ENCODE measurements around the gene RHOB.

RHOB gene

DNA sequence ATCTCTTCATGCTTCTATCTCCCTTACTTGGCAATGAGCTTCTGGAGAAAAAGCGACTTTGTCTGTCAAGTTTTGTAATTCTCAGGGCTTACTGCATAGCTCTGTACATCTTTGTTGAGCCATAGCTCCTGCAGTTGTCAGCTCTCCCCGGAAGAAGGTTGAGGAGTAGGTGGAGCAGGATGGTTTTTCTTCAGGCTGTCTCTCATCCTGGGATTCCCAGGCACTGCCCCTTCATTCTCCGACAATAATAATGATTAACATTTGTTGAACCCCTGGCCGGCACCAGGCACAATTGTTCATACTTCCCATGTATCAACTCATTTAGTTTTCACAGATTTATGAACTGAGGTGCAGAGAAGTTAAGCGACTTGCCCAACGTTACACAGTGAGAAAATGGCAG, 23.5 kb upstream of the RHOB start:
- Histone ChIP-seq H3K9ac (ENCODE audit: low read depth, low read length) (no peak overlapping the region), H3K4me1 (ENCODE audit: control insufficient read depth, insufficient read depth, low read length) (no peaks in the 10 kb centered on the region)

DNA sequence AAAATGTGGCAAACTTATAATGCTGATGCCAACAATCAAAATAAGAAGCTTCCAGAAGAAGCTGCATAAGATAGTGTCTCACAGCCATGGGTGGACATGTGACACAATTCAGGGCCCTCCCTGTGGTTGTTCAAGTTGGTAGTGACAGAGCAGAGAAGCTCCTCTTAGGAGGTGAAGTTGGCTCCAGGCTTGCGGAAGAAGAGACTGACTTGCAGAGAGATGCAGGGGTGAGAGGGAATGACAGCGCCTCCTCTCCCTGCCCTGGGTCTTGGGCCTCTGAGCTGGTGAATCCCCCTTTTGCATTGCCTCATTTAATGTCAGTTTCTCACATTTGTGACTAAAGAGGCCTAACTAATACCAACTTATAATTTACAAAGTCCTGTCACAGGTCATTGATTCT, 23.0 kb upstream of the RHOB start:
- Histone ChIP-seq H3K9ac (ENCODE audit: low read depth, low read length) (no peak overlapping the region), H3K4me1 (ENCODE audit: control insufficient read depth, insufficient read depth, low read length) (no peaks in the 10 kb centered on the region), H3K36me3 (ENCODE audit: control insufficient read depth, insufficient read depth, low read length) (no peaks in the 10 kb centered on the region), H3K4me3 (ENCODE audit: low read depth, low read length) (no peak overlapping the region), H3K9me3 (ENCODE audit: control insufficient read depth, insufficient read depth, low read length) (no peaks in the 10 kb centered on the region), H3K27ac (ENCODE audit: low read depth, low read length) (no peak overlapping the region), H3K27me3 (ENCODE audit: control insufficient read depth, insufficient read depth, low read length) (no peaks in the 10 kb centered on the region)

More for the DNA sequence above, 23.5 kb upstream of the RHOB start:
- no peaks in the 10 kb centered on the region for H3K36me3 ChIP-seq (ENCODE audit: control insufficient read depth, insufficient read depth, low read length)
- H3K27me3 ChIP-seq (ENCODE audit: control insufficient read depth, insufficient read depth, low read length), result no peaks in the 10 kb centered on the region
- no peak overlapping the region for H3K27ac ChIP-seq (ENCODE audit: low read depth, low read length)
- no peak overlapping the region for H3K4me3 ChIP-seq (ENCODE audit: low read depth, low read length)
- no peaks in the 10 kb centered on the region for H3K9me3 ChIP-seq (ENCODE audit: control insufficient read depth, insufficient read depth, low read length)

DNA sequence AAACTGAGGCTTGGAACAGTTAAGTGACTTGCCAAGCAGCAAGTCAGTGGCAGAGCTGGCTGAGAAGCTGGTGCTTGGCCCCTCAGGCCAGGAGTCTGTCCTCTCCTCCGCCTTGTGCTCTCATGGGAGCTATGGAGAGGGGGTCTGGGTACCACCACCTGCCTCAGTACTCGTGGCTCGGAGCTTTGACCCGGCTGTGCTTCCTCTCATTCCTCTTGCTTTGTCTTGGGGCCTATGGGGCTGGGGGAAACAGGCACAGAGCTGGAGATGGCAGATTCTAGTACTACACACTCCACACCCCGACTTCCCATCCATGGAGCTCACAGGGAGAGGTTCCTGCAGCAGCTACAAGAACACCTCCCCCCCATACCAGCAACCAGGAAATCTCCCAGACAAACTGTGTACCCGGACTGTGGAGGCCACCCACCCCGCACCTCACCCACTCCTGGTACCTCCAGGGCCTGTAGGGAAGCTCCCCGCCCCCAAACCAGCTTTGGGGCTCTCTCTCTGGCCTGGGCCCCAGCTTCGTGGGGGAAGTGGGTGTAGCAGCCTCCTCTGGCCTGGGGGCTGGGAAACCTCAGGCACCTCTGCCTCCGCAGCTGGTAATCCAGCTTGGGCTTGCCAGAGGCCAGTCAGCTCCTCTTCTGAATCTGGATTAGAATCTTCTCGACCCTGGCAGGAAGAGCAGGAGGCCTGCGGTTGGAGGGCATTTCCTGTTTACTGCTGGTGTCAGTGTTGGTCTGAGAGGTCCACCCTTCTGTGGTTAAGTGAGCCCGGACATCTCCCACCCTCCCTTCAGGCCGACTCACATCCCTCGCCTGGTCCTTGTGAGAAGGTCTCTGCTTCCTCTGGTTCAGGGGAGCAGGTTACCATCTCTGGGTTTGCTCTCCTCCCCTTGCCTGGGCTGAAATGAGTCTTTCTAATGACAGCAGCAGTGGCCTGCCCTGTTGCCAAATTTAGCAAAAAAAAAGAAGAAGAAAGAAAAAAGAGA, 22.3 kb upstream of the RHOB start:
- no peak overlapping the region for H3K4me3 ChIP-seq (ENCODE audit: low read depth, low read length)
- no peak overlapping the region for H3K9ac ChIP-seq (ENCODE audit: low read depth, low read length)
- no peak overlapping the region for H3K27ac ChIP-seq (ENCODE audit: low read depth, low read length)
- H3K9me3 ChIP-seq (ENCODE audit: control insufficient read depth, insufficient read depth, low read length), result no peaks in the 10 kb centered on the region
- no peaks in the 10 kb centered on the region for H3K36me3 ChIP-seq (ENCODE audit: control insufficient read depth, insufficient read depth, low read length)
- no peaks in the 10 kb centered on the region for H3K27me3 ChIP-seq (ENCODE audit: control insufficient read depth, insufficient read depth, low read length)
- H3K4me1 ChIP-seq (ENCODE audit: control insufficient read depth, insufficient read depth, low read length), result no peaks in the 10 kb centered on the region

- no peaks in the 10 kb centered on the region for H3K9me3 ChIP-seq (ENCODE audit: control insufficient read depth, insufficient read depth, low read length)
- H3K4me3 ChIP-seq (ENCODE audit: low read depth, low read length), result no peak overlapping the region
- no peak overlapping the region for H3K27ac ChIP-seq (ENCODE audit: low read depth, low read length)
- H3K4me1 ChIP-seq (ENCODE audit: control insufficient read depth, insufficient read depth, low read length), result no peaks in the 10 kb centered on the region
- H3K36me3 ChIP-seq (ENCODE audit: control insufficient read depth, insufficient read depth, low read length), result no peaks in the 10 kb centered on the region
- no peaks in the 10 kb centered on the region for H3K27me3 ChIP-seq (ENCODE audit: control insufficient read depth, insufficient read depth, low read length)
- H3K9ac ChIP-seq (ENCODE audit: low read depth, low read length), result no peak overlapping the region
Measured at GRCh38 chr2:20425371-20425881, 21.4 kb upstream of the RHOB start.

DNA sequence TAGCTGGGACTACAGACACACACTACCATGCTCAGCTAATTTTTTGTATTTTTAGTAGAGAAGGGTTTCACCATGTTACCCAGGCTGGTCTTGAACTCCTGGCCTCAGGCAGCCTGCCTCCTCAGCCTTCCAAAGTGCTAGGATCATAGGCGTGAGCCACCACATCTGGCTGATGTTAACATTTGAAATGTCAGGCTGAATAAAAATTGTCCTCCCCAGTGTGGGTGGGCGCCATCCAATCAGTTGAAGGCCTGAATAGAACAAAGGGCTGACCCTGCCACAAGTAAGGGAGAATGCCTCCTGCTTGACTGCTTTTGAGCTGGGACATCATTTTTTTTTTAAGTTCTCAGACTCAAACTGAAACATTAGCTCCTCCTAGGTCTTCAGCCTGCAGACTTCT, 21.0 kb upstream of the RHOB start:
- Histone ChIP-seq H3K4me3 (ENCODE audit: low read depth, low read length) (no peak overlapping the region), H3K27ac (ENCODE audit: low read depth, low read length) (no peak overlapping the region), H3K36me3 (ENCODE audit: control insufficient read depth, insufficient read depth, low read length) (no peaks in the 10 kb centered on the region), H3K9me3 (ENCODE audit: control insufficient read depth, insufficient read depth, low read length) (no peaks in the 10 kb centered on the region), H3K4me1 (ENCODE audit: control insufficient read depth, insufficient read depth, low read length) (no peaks in the 10 kb centered on the region), H3K9ac (ENCODE audit: low read depth, low read length) (no peak overlapping the region), H3K27me3 (ENCODE audit: control insufficient read depth, insufficient read depth, low read length) (no peaks in the 10 kb centered on the region)

DNA sequence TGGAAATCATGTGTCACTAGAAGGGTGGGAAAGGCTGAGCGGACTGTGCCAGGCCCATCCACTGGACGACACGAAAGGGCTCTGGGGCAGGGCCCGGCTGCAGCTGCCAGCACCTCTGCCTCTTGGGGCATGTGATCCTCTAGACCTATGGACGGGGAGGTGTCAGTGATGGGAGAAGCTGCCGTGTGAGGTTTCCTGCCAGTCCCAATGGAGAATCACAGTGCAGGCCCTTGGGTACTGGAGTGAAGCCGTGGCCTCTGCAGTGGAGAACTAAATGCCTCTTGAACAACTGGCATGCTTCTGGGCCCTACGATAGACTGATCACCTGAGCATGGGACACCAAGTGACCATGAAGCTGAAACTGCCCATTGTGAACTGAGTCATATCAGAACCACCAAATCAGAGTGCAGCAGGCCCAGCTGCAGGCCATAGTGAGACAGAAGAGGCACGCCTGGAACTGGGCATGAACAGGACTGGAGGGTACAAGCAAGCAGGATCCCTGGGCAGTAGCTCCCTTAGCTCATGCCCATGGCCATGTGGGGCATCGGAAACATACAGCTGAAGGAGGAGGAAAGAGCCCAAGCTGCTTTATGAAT, 18.8 kb upstream of the RHOB start:
- Histone ChIP-seq H3K36me3 (ENCODE audit: control insufficient read depth, insufficient read depth, low read length) (no peaks in the 10 kb centered on the region), H3K4me1 (ENCODE audit: control insufficient read depth, insufficient read depth, low read length) (no peaks in the 10 kb centered on the region), H3K4me3 (ENCODE audit: low read depth, low read length) (no peak overlapping the region), H3K9me3 (ENCODE audit: control insufficient read depth, insufficient read depth, low read length) (no peaks in the 10 kb centered on the region), H3K27me3 (ENCODE audit: control insufficient read depth, insufficient read depth, low read length) (no peaks in the 10 kb centered on the region), H3K27ac (ENCODE audit: low read depth, low read length) (no peak overlapping the region), H3K9ac (ENCODE audit: low read depth, low read length) (no peak overlapping the region)

DNA sequence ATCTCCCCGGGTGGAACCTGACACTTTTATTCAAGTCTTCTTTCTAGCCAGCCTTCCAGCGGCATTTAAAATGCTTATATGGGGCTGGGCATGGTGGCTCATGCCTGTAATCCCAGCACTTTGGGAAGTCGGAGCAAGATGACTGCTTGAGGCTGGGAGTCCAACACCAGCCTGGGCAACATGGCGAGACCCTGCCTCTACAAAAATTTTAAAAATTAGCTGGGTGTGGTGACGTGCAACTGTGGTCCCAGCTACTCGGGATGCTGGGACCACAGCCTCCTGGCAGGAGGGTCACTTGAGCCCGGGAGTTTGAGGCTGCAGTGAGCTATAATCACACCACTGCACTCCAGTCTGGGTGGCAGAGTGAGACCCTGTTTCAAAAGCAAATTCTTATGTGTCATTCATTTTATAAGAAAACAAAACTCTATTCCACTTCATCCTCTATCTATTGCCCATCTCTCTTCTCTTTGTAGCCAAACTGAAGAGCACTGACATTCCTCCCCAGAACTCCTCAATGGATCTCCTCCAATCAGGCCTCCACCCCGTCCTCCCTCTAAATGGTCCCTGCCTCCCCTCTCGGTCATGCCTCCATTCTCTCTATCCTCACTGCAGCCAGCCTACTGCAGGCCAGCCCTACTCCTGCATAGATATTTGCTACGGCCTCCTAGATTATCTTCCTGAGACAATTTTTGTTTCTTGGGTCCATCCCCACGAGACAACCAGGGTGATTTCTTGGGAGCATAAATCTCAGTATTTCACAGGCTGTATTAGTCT, 18.0 kb upstream of the RHOB start:
- H3K4me3 ChIP-seq (ENCODE audit: low read depth, low read length), result no peak overlapping the region
- no peak overlapping the region for H3K9ac ChIP-seq (ENCODE audit: low read depth, low read length)
- no peak overlapping the region for H3K27ac ChIP-seq (ENCODE audit: low read depth, low read length)
- H3K36me3 ChIP-seq (ENCODE audit: control insufficient read depth, insufficient read depth, low read length), result no peaks in the 10 kb centered on the region
- H3K9me3 ChIP-seq (ENCODE audit: control insufficient read depth, insufficient read depth, low read length), result no peaks in the 10 kb centered on the region
- no peaks in the 10 kb centered on the region for H3K27me3 ChIP-seq (ENCODE audit: control insufficient read depth, insufficient read depth, low read length)
- H3K4me1 ChIP-seq (ENCODE audit: control insufficient read depth, insufficient read depth, low read length), result no peaks in the 10 kb centered on the region

GRCh38 chr2:20429528-20429927, 17.3 kb upstream of the RHOB start:
- Histone ChIP-seq H3K27ac (ENCODE audit: low read depth, low read length) (no peak overlapping the region), H3K27me3 (ENCODE audit: control insufficient read depth, insufficient read depth, low read length) (no peaks in the 10 kb centered on the region), H3K9ac (ENCODE audit: low read depth, low read length) (no peak overlapping the region), H3K36me3 (ENCODE audit: control insufficient read depth, insufficient read depth, low read length) (no peaks in the 10 kb centered on the region), H3K4me1 (ENCODE audit: control insufficient read depth, insufficient read depth, low read length) (no peaks in the 10 kb centered on the region), H3K4me3 (ENCODE audit: low read depth, low read length) (no peak overlapping the region), H3K9me3 (ENCODE audit: control insufficient read depth, insufficient read depth, low read length) (no peaks in the 10 kb centered on the region)

DNA sequence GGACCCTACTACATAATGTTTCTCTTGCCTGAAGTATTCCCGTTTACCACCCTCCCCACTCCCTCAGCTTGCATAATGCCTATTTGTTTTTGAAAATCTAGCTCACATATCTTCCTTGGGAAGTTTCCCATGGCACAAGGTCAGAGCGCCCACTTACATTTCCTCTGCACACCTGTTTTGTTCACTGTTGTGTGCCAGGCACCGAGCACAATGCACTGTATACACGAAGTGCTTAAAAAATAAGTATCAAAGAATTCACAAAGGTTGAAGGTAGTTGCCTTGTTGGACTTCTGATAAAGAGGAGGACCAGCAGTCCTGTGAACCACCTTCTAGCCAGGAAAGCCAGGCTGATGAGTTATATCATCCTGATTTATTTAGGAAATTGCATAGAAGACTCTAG, 16.8 kb upstream of the RHOB start:
- Histone ChIP-seq H3K4me3 (ENCODE audit: low read depth, low read length) (no peak overlapping the region), H3K27me3 (ENCODE audit: control insufficient read depth, insufficient read depth, low read length) (no peaks in the 10 kb centered on the region), H3K27ac (ENCODE audit: low read depth, low read length) (no peak overlapping the region), H3K9me3 (ENCODE audit: control insufficient read depth, insufficient read depth, low read length) (no peaks in the 10 kb centered on the region), H3K36me3 (ENCODE audit: control insufficient read depth, insufficient read depth, low read length) (no peaks in the 10 kb centered on the region), H3K4me1 (ENCODE audit: control insufficient read depth, insufficient read depth, low read length) (no peaks in the 10 kb centered on the region), H3K9ac (ENCODE audit: low read depth, low read length) (no peak overlapping the region)

GRCh38 chr2:20430461-20431300, 16.2 kb upstream of the RHOB start:
- H3K9me3 ChIP-seq (ENCODE audit: control insufficient read depth, insufficient read depth, low read length), result no peaks in the 10 kb centered on the region
- H3K4me1 ChIP-seq (ENCODE audit: control insufficient read depth, insufficient read depth, low read length), result no peaks in the 10 kb centered on the region
- H3K9ac ChIP-seq (ENCODE audit: low read depth, low read length), result no peak overlapping the region
- no peaks in the 10 kb centered on the region for H3K27me3 ChIP-seq (ENCODE audit: control insufficient read depth, insufficient read depth, low read length)
- H3K36me3 ChIP-seq (ENCODE audit: control insufficient read depth, insufficient read depth, low read length), result no peaks in the 10 kb centered on the region
- H3K27ac ChIP-seq (ENCODE audit: low read depth, low read length), result no peak overlapping the region
- no peak overlapping the region for H3K4me3 ChIP-seq (ENCODE audit: low read depth, low read length)

Measured in HUES48 (cell line).